Naive thymus-derived CD4-positive, alpha-beta T cell (primary cell): ENCODE measurements around the gene RPN1. TPM values are rescaled to one million over a fixed set of nuclear protein-coding genes. Genes with fewer than 3 reads are reported as not detected.
A peak's percentile ranks its signal among the peaks of the same experiment; 100 is the strongest.

Source experiments
- ATAC-seq: fragments of 150-1000 bp; cut with Tn5 transposase; 2 replicates; pipeline ENCODE4 v1.10.0; 2021; ENCODE audit warnings: mild to moderate bottlenecking, moderate library complexity
- CTCF ChIA-PET: fragments of 350-600 bp; sonication (Branson Sonifier 250); formaldehyde crosslinking; loops from one replicate; lab custom pipeline; 2021; ENCODE audit warnings: antibody characterized with exemption; lab: Charles Lee
- POLR2A ChIA-PET: fragments of 350-600 bp; sonication (Branson Sonifier 250); formaldehyde crosslinking; loops from one replicate; lab custom pipeline; 2021; ENCODE audit warnings: antibody characterized with exemption, inconsistent platforms; lab: Charles Lee
- DNase-seq, 9 donors: peaks; one replicate each; pipeline versions ENCODE4 v3.0.0 to v3.0.0-alpha.2; 2020 to 2022; ENCODE audit warnings: mixed read lengths in 1 of 9
- H3K27ac ChIP-seq: one replicate; pipeline ENCODE4 v1.7.0; 2013; ENCODE audit warnings: mild to moderate bottlenecking, low read depth, low read length, moderate library complexity
- H3K27me3 ChIP-seq, 2 donors: one replicate each; pipeline ENCODE4 v1.7.0; 2013; ENCODE audit warnings: low read length in 2 of 2, mild to moderate bottlenecking in 2 of 2, moderate library complexity in 2 of 2; ENCODE audit not compliant: control insufficient read depth in 2 of 2, insufficient read depth in 2 of 2
- H3K36me3 ChIP-seq, 3 experiments: 1 replicate in 2 of 3; 2 replicates in 1 of 3; pipeline ENCODE4 v1.7.0; 2013; ENCODE audit warnings: low read length in 3 of 3, mild to moderate bottlenecking in 3 of 3, moderate library complexity in 1 of 3; ENCODE audit not compliant: insufficient read depth in 3 of 3, control insufficient read depth in 2 of 3
- H3K4me1 ChIP-seq, 2 donors: one replicate each; pipeline ENCODE4 v1.7.0; 2013; ENCODE audit warnings: low read length in 2 of 2, mild to moderate bottlenecking in 2 of 2, moderate library complexity in 1 of 2; ENCODE audit not compliant: control insufficient read depth in 2 of 2, insufficient read depth in 2 of 2
- H3K4me3 ChIP-seq: 2 replicates; pipeline ENCODE4 v1.7.0; 2013; ENCODE audit warnings: mild to moderate bottlenecking, low read length
- H3K9me3 ChIP-seq, 3 experiments: 1 replicate in 2 of 3; 2 replicates in 1 of 3; pipeline ENCODE4 v1.7.0; 2013; ENCODE audit warnings: low read length in 3 of 3; ENCODE audit not compliant: control insufficient read depth in 2 of 3
- H3K27ac Mint-ChIP-seq, 9 donors: one replicate each; pipeline ENCODE4 v1.8.0; 2020 to 2022; ENCODE audit warnings: mixed read lengths in 9 of 9, mild to moderate bottlenecking in 8 of 9, moderate library complexity in 5 of 9, inconsistent platforms in 2 of 9
- H3K27me3 Mint-ChIP-seq, 5 donors: one replicate each; pipeline ENCODE4 v1.8.0; 2021 to 2022; ENCODE audit warnings: mixed read lengths in 5 of 5, mild to moderate bottlenecking in 1 of 5
- H3K36me3 Mint-ChIP-seq, 5 donors: one replicate each; pipeline ENCODE4 v1.8.0; 2020 to 2022; ENCODE audit warnings: mixed read lengths in 5 of 5, mild to moderate bottlenecking in 3 of 5, inconsistent platforms in 1 of 5
- H3K4me1 Mint-ChIP-seq, 7 donors: one replicate each; pipeline ENCODE4 v1.8.0; 2020 to 2022; ENCODE audit warnings: mixed read lengths in 7 of 7, mild to moderate bottlenecking in 3 of 7, inconsistent platforms in 1 of 7
- H3K4me3 Mint-ChIP-seq, 10 donors: one replicate each; pipeline ENCODE4 v1.8.0; 2020 to 2022; ENCODE audit warnings: mild to moderate bottlenecking in 10 of 10, mixed read lengths in 10 of 10, moderate library complexity in 6 of 10, inconsistent platforms in 2 of 10
- H3K9me3 Mint-ChIP-seq, 11 donors: one replicate each; pipeline ENCODE4 v1.8.0; 2020 to 2022; ENCODE audit warnings: mixed read lengths in 11 of 11, mild to moderate bottlenecking in 4 of 11, inconsistent platforms in 1 of 11, moderate library complexity in 1 of 11
- intact Hi-C, 2 donors: fragments of 100-400 bp; cut with micrococcal nuclease; formaldehyde crosslinking; loops; one replicate each; pipeline ENCODE4 v1.15.1; 2023
- polyA plus RNA-seq, 2 donors: library from polyadenylated mRNA; unstranded; fragments of 300-500 nt; fragmentation: Illumina TruSeq; gene quantifications; one replicate each; pipeline ENCODE4 v1.2.3, GENCODE V29; 2021
- total RNA-seq, 6 experiments: library from RNA in 5 of 6; stranded (reverse) in 5 of 6; gene quantifications; 1 replicate in 5 of 6; 2 replicates in 1 of 6; pipeline ENCODE4 v1.2.3 and lab custom pipeline; 2021 to 2026

Gene RPN1
- total and polyA plus RNA-seq, 7 experiments from 2014 or later: 76.7 to 203 (median 105) TPM

DNA sequence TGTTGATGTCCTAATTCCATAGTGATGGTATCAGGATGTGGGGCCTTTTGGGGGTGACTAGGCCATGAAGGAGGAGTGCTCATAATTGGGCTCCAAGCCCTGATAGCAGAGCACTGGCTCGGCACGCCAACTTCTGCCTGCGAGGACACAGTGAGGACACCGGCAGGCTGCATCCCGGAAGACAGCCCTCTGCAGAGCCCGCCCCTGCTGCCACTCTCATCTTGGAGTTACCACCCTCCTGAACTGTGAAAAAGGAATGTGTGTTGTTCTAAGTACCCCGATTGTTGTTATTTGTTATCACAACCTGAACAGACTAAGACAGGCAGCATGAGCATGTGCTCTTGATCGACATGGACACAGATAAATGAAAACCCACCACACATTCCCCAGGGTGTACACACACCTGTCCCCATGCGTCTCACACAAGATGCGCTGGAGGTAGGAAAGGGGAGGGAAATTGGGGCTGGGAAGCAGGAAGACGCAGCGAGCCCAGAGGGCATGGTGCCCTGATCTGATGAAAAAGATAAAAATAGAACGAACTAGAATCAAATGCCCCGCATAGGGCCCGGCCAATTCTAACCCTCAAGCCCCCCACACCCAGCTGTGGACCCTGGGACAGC is 40.1 kb downstream of the RPN1 start:
- H3K4me3 ChIP-seq: no peak overlapping the region
- H3K27me3 ChIP-seq: no peaks in the 10 kb centered on the region
- peaks cover 0 to 17% (median 5%) of the 10 kb centered on the region in 5 donors for H3K27me3 Mint-ChIP-seq
- H3K4me1 ChIP-seq: peaks cover 0 to 3% of the 10 kb centered on the region in 2 donors
- no peak overlapping the region for H3K27ac ChIP-seq
- DNase-seq (no peak), ATAC-seq (no peak)
- no peaks in the 10 kb centered on the region for H3K36me3 Mint-ChIP-seq
- H3K9me3 ChIP-seq: no peaks in the 10 kb centered on the region
- no peak overlapping the region for H3K27ac Mint-ChIP-seq
- H3K36me3 ChIP-seq: no peaks in the 10 kb centered on the region
- H3K9me3 Mint-ChIP-seq: no peaks in the 10 kb centered on the region
- ChIA-PET POLR2A (no interaction called here), CTCF (no interaction called here)
- no peak overlapping the region for H3K4me3 Mint-ChIP-seq
- peaks cover 0 to 5% (median 0%) of the 10 kb centered on the region in 7 donors for H3K4me1 Mint-ChIP-seq
- intact Hi-C loops: no loop called here

DNA sequence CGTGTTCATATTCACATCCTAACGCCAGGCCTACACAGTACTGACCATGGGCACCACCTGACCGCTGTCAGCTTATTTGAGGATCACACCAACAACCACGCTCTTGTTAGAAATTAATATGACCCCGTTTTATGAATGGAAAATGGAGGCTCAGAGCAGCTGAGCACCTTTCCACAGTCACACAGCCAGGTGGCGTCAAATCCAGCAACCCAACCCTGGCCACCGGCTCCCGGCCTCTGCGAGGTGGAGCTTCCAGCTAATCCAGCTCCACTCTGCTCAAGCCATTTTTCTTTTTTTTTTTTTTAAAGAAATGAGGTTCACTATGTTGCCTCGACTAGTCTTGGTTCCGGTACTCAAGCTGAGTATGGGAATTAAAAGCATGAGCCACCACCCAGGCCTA is 41.3 kb downstream of the RPN1 start:
- CTCF ChIA-PET: interaction anchor here (0.6 to 3.0 kb wide), 9 partner anchors 9 to 301 kb away, joined by 3 to 17 read pairs (median 3); no protein-coding TSS in a partner anchor
- Mint-ChIP-seq H3K36me3 (no peaks in the 10 kb centered on the region), H3K9me3 (no peaks in the 10 kb centered on the region), H3K27ac (no peak overlapping the region), H3K4me3 (peak overlapping the region in 1 of 10 donors; percentile 14), H3K4me1 (peaks cover 0 to 5% (median 0%) of the 10 kb centered on the region in 7 donors), H3K27me3 (peaks cover 0 to 17% (median 5%) of the 10 kb centered on the region in 5 donors)
- peaks cover 0 to 3% of the 10 kb centered on the region in 2 donors for H3K4me1 ChIP-seq
- POLR2A ChIA-PET: interaction anchor here (0.7 to 0.8 kb wide), 2 partner anchors 59 to 499 kb away, joined by 3 to 11 read pairs; no protein-coding TSS in a partner anchor
- H3K9me3 ChIP-seq: no peaks in the 10 kb centered on the region
- DNase-seq (no peak), ATAC-seq (no peak)
- no peak overlapping the region for H3K4me3 ChIP-seq
- intact Hi-C loops: loop anchor here in 1 of 2 donors (2.0 to 5.0 kb wide), 3 partner anchors 37 to 382 kb away; no protein-coding TSS in a partner anchor
- no peaks in the 10 kb centered on the region for H3K27me3 ChIP-seq
- H3K36me3 ChIP-seq: no peaks in the 10 kb centered on the region
- no peak overlapping the region for H3K27ac ChIP-seq

DNA sequence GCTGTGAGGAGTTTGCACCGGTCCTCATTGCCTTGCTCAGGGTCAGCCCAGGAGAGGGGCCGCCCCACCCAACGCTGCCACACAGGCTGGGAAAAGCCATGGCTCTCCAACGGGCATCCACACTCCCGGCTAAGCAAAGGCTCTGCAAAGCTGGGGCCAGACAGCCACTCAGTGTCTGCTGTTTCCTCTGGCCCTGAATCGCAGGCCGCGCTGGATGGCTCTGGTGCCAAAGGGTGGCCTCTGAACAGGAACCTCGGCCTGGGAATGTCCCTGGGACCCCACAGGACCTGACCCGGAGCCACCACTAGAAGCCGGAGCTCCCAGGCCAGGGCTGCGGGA is 42.9 kb downstream of the RPN1 start:
- Histone ChIP-seq H3K4me3 (peak overlapping the region; percentile 64), H3K36me3 (no peaks in the 10 kb centered on the region), H3K27me3 (no peaks in the 10 kb centered on the region), H3K9me3 (no peaks in the 10 kb centered on the region), H3K27ac (no peak overlapping the region), H3K4me1 (peaks cover 0 to 3% of the 10 kb centered on the region in 2 donors)
- ATAC-seq (no peak), DNase-seq (no peak)
- CTCF ChIA-PET: interaction anchor here (1.4 to 3.0 kb wide), 4 partner anchors 10 to 516 kb away, joined by 4 to 17 read pairs (median 6); no protein-coding TSS in a partner anchor
- H3K4me1 Mint-ChIP-seq: peaks cover 0 to 5% (median 0%) of the 10 kb centered on the region in 7 donors
- intact Hi-C loops: loop anchor here (1.0 to 5.0 kb wide), 9 partner anchors 35 to 1032 kb away; no protein-coding TSS in a partner anchor
- H3K27me3 Mint-ChIP-seq: peaks cover 0 to 17% (median 5%) of the 10 kb centered on the region in 5 donors
- H3K9me3 Mint-ChIP-seq: no peaks in the 10 kb centered on the region
- H3K27ac Mint-ChIP-seq: no peak overlapping the region
- POLR2A ChIA-PET: no interaction called here
- no peaks in the 10 kb centered on the region for H3K36me3 Mint-ChIP-seq
- H3K4me3 Mint-ChIP-seq: peak overlapping the region in 4 of 10 donors; percentile 9 to 54 (median 43)

DNA sequence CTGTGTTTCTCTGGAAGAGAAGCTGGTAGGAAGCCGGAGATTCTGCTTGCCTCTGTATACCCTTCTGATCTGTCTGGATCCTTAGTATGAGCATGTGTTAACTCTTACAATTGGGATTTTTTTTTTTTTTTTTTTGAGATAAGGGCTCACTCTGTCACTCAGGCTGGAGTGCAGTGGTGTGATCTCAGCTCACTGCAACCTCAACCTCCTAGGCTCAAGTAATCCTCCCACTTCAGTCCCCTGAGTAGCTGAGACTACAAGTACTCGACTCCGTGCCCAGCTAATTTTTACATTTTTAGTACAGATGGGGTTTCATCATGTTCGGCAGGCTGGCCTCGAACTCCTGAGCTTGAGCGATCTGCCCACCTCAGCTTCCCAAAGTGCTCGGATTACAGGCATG is 44.5 kb downstream of the RPN1 start:
- no peaks in the 10 kb centered on the region for H3K36me3 Mint-ChIP-seq
- no peak overlapping the region for H3K27ac Mint-ChIP-seq
- H3K9me3 Mint-ChIP-seq: no peaks in the 10 kb centered on the region
- no peak overlapping the region for H3K27ac ChIP-seq
- CTCF ChIA-PET: interaction anchor here (0.6 to 1.4 kb wide), 4 partner anchors 25 to 523 kb away, joined by 3 to 6 read pairs (median 4); no protein-coding TSS in a partner anchor
- DNase-seq (no peak), ATAC-seq (no peak)
- peaks cover 0 to 3% (median 0%) of the 10 kb centered on the region in 7 donors for H3K4me1 Mint-ChIP-seq
- H3K27me3 ChIP-seq: no peaks in the 10 kb centered on the region
- no peaks in the 10 kb centered on the region for H3K36me3 ChIP-seq
- intact Hi-C loops: loop anchor here in 1 of 2 donors (5.0 kb wide), 2 partner anchors 34 to 109 kb away; no protein-coding TSS in a partner anchor
- H3K27me3 Mint-ChIP-seq: peaks cover 0 to 17% (median 5%) of the 10 kb centered on the region in 5 donors
- no peak overlapping the region for H3K4me3 ChIP-seq
- no peak overlapping the region for H3K4me3 Mint-ChIP-seq
- H3K9me3 ChIP-seq: no peaks in the 10 kb centered on the region
- peaks cover 0 to 3% of the 10 kb centered on the region in 2 donors for H3K4me1 ChIP-seq
- POLR2A ChIA-PET: interaction anchor here (0.8 kb wide), 1 partner anchor 14 kb away, joined by 4 read pairs; no protein-coding TSS in a partner anchor

DNA sequence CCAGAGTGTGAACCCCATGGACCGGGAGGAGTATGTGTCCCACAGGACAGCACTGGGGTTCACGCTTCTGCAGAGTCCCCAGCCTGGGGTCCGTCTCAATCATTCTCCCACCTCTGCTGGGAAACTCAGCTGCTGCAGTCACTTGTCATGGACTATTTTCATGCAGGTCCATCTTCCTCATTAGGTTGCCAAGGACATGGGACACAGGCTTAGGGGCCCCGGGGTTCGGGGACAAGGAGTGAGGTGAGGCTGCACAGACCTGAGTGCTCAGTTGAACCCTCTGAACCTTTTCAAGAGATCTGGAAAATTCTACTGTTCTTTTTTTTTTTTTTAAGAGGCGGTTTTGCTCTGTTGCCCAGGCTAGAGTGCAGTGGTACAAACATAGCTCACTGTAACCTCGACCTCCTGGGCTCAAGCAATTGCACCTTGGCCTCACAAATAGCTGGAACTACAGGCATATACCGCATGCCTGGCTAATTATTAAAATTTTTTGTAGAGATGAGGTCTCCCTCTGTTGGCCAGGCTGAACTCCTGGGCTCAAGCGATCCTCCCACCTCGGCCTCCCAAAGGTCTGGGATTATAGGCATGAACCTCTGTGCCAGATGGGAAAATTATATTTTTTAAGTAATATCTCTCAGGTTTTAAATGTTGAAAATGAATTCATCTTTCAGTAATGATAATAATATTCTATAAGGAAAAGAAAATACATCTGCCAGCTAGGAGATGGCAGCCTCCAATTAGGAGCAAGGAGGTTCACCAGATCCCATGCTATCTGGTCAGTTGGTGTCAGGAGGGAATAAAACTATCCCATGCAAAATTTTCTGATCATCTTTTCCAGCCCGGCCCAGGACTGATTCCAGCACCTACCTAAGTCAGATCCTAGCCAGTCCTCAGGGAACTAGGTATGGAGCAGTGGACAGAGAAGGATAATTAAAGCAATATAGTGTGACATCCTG is 45.2 kb downstream of the RPN1 start:
- CTCF ChIA-PET: interaction anchor here (0.7 to 2.0 kb wide), 3 partner anchors 178 to 522 kb away, joined by 3 to 6 read pairs (median 5); no protein-coding TSS in a partner anchor

More for the DNA sequence above, 45.2 kb downstream of the RPN1 start:
- no peak for ATAC-seq
- Histone ChIP-seq H3K9me3 (no peaks in the 10 kb centered on the region), H3K27me3 (no peaks in the 10 kb centered on the region), H3K27ac (no peak overlapping the region), H3K4me3 (no peak overlapping the region), H3K36me3 (no peaks in the 10 kb centered on the region), H3K4me1 (peaks cover 0 to 3% of the 10 kb centered on the region in 2 donors)
- H3K4me3 Mint-ChIP-seq: no peak overlapping the region
- DNase-seq: no peak
- H3K27me3 Mint-ChIP-seq: peaks cover 0 to 17% (median 5%) of the 10 kb centered on the region in 5 donors
- POLR2A ChIA-PET: interaction anchor here (0.8 kb wide), 1 partner anchor 14 kb away, joined by 4 read pairs; no protein-coding TSS in a partner anchor
- peaks cover 0 to 3% (median 0%) of the 10 kb centered on the region in 7 donors for H3K4me1 Mint-ChIP-seq
- no peaks in the 10 kb centered on the region for H3K36me3 Mint-ChIP-seq
- intact Hi-C loops: loop anchor here in 1 of 2 donors (5.0 kb wide), 2 partner anchors 33 to 108 kb away; no protein-coding TSS in a partner anchor
- H3K27ac Mint-ChIP-seq: no peak overlapping the region
- H3K9me3 Mint-ChIP-seq: no peaks in the 10 kb centered on the region
